WTC11 (cell line): ENCODE measurements around the gene HAGHL. TPM values are rescaled to one million over a fixed set of nuclear protein-coding genes. Genes with fewer than 3 reads are reported as not detected.

Source experiments
- ATAC-seq: fragments of 200-7000 bp; cut with Tn5 transposase; 2 replicates; pipeline ENCODE4 v1.10.0; 2021; ENCODE audit warnings: mild to moderate bottlenecking, moderate library complexity
- CTCF ChIA-PET: fragments of 300-600 bp; sonication (Branson Sonifier 250); formaldehyde crosslinking; loops from one replicate; lab custom pipeline; 2021; ENCODE audit warnings: antibody characterized with exemption; lab: Charles Lee
- POLR2A ChIA-PET: fragments of 350-600 bp; sonication (Branson Sonifier 250); formaldehyde crosslinking; loops from one replicate; lab custom pipeline; 2021; ENCODE audit warnings: antibody characterized with exemption; lab: Charles Lee
- DNase-seq: peaks from one replicate; pipeline ENCODE4 v3.0.0; 2021; ENCODE audit warnings: low spot score
- H3K27ac Mint-ChIP-seq: 2 replicates; pipeline ENCODE4 v1.8.0; 2021; ENCODE audit warnings: mixed read lengths
- H3K27me3 Mint-ChIP-seq: 2 replicates; pipeline ENCODE4 v1.8.0; 2021; ENCODE audit warnings: low read depth, mild to moderate bottlenecking, moderate library complexity, mixed read lengths
- H3K36me3 Mint-ChIP-seq: 2 replicates; pipeline ENCODE4 v1.8.0; 2021; ENCODE audit warnings: mixed read lengths
- H3K4me1 Mint-ChIP-seq: 2 replicates; pipeline ENCODE4 v1.8.0; 2022; ENCODE audit warnings: mixed read lengths
- H3K4me3 Mint-ChIP-seq: 2 replicates; pipeline ENCODE4 v1.8.0; 2021; ENCODE audit warnings: mild to moderate bottlenecking, moderate library complexity, mixed read lengths
- H3K9me3 Mint-ChIP-seq: 2 replicates; pipeline ENCODE4 v1.8.0; 2021; ENCODE audit warnings: mixed read lengths
- CDX4 ChIP-seq: fragments of 250-450 bp; sonication (Bioruptor Pico); IDR thresholded peaks from 2 replicates; pipeline ENCODE4 v1.9.0; 2021; ENCODE audit warnings: moderate library complexity, mild to moderate bottlenecking, inconsistent platforms, borderline replicate concordance
- CREB1 ChIP-seq: sonication (generic); formaldehyde crosslinking; IDR thresholded peaks from 2 replicates; pipeline ENCODE4 v1.8.0; 2023; ENCODE audit warnings: mild to moderate bottlenecking, missing genetic modification reagents
- E2F1 ChIP-seq: sonication (generic); formaldehyde crosslinking; IDR thresholded peaks from 2 replicates; pipeline ENCODE4 v1.8.0; 2022; ENCODE audit warnings: mild to moderate bottlenecking, missing genetic modification reagents
- FOXP1 ChIP-seq: sonication (generic); formaldehyde crosslinking; IDR thresholded peaks from 2 replicates; pipeline ENCODE4 v1.8.0; 2022; ENCODE audit warnings: missing genetic modification reagents, mild to moderate bottlenecking, moderate library complexity, borderline replicate concordance
- HMGXB4 ChIP-seq: sonication (generic); formaldehyde crosslinking; IDR thresholded peaks from 2 replicates; pipeline ENCODE4 v1.8.1; 2023; ENCODE audit warnings: mild to moderate bottlenecking, moderate library complexity, missing genetic modification reagents
- IRF2 ChIP-seq: sonication (generic); formaldehyde crosslinking; IDR thresholded peaks from 2 replicates; pipeline ENCODE4 v1.8.0; 2022; ENCODE audit warnings: low read depth, missing genetic modification reagents, borderline replicate concordance
- JUN ChIP-seq: sonication (generic); formaldehyde crosslinking; IDR thresholded peaks from 2 replicates; pipeline ENCODE4 v1.8.0; 2023; ENCODE audit warnings: mild to moderate bottlenecking, missing genetic modification reagents
- KAT7 ChIP-seq: sonication (generic); formaldehyde crosslinking; IDR thresholded peaks from 2 replicates; pipeline ENCODE4 v1.8.1; 2023; ENCODE audit warnings: missing genetic modification reagents, mild to moderate bottlenecking, borderline replicate concordance
- RELA ChIP-seq: sonication (generic); formaldehyde crosslinking; IDR thresholded peaks from 2 replicates; pipeline ENCODE4 v1.8.1; 2022; ENCODE audit warnings: missing genetic modification reagents, mild to moderate bottlenecking, borderline replicate concordance
- TP53 ChIP-seq: sonication (generic); formaldehyde crosslinking; IDR thresholded peaks from 2 replicates; pipeline ENCODE4 v1.8.1; 2023; ENCODE audit warnings: mild to moderate bottlenecking, missing genetic modification reagents
- ZBTB21 ChIP-seq: sonication (generic); formaldehyde crosslinking; IDR thresholded peaks from 2 replicates; pipeline ENCODE4 v1.8.1; 2023; ENCODE audit warnings: mild to moderate bottlenecking, missing genetic modification reagents, borderline replicate concordance
- ZBTB43 ChIP-seq: sonication (generic); formaldehyde crosslinking; IDR thresholded peaks from 2 replicates; pipeline ENCODE4 v1.8.1; 2023; ENCODE audit warnings: mild to moderate bottlenecking, missing genetic modification reagents
- ZNF263 ChIP-seq: sonication (generic); formaldehyde crosslinking; IDR thresholded peaks from 2 replicates; pipeline ENCODE4 v1.8.1; 2022; ENCODE audit warnings: low read depth, mild to moderate bottlenecking, moderate library complexity, missing genetic modification reagents
- ZNF416 ChIP-seq: fragments of 250-450 bp; sonication (Bioruptor Pico); IDR thresholded peaks from 2 replicates; pipeline ENCODE4 v1.9.0; 2021; ENCODE audit warnings: mild to moderate bottlenecking, inconsistent platforms
- total RNA-seq: library from RNA; stranded (reverse); gene quantifications from 3 replicates; pipeline ENCODE4 v1.2.3, GENCODE V29; 2021

Gene HAGHL
- total RNA-seq, 1 experiment from 2014 or later = 41.7 TPM

GRCh38 chr16:704552-705380, 22.1 kb upstream of the HAGHL start:
- TF ChIP-seq HMGXB4 (CRISPR knock-in tag) (peak; percentile 38; the same call in 1 of the 2 replicates), CREB1 (CRISPR knock-in tag) (no peak), JUN (CRISPR knock-in tag) (no peak), TP53 (no peak), CDX4 (CRISPR knock-in tag) (no peak), IRF2 (no peak), FOXP1 (CRISPR knock-in tag) (no peak), RELA (CRISPR knock-in tag) (0 out of 2 replicates have a peak, but pooled peaks have one; percentile 21), KAT7 (CRISPR knock-in tag) (no peak), ZNF416 (CRISPR knock-in tag) (no peak), ZBTB43 (CRISPR knock-in tag) (no peak), E2F1 (CRISPR knock-in tag) (no peak), ZBTB21 (CRISPR knock-in tag) (no peak)
- TF ChIP-seq, all 79 proteins: peak for 2
- DNase-seq (no peak), ATAC-seq (0 out of 2 replicates have a peak, but pooled peaks have one; percentile 2)
- ChIA-PET POLR2A (interaction anchor here (0.8 to 1.0 kb wide), 2 partner anchors 9 to 83 kb away, joined by 3 read pairs; partner anchors contain the start of gene RPUSD1), CTCF (interaction anchor here (1.3 to 4.5 kb wide), 4 partner anchors 8 to 81 kb away, joined by 5 to 25 read pairs (median 6); partner anchors contain the start of gene METRN)
- H3K36me3 Mint-ChIP-seq = no peaks in the 10 kb centered on the region
- peak overlapping the region; percentile 55 for H3K4me3 Mint-ChIP-seq
- H3K4me1 Mint-ChIP-seq = no peaks in the 10 kb centered on the region
- H3K27me3 Mint-ChIP-seq = peaks cover 85% of the 10 kb centered on the region
- no peak overlapping the region for H3K27ac Mint-ChIP-seq
- H3K9me3 Mint-ChIP-seq = no peaks in the 10 kb centered on the region

GRCh38 chr16:705431-706188, 21.3 kb upstream of the HAGHL start, which contains the start of gene FBXL16:
TSS of gene FBXL16 (minus strand) at chr16:705801. CDS start at chr16:697405, 8,396 bp downstream.
- Mint-ChIP-seq H3K9me3 (no peaks in the 10 kb centered on the region), H3K4me1 (no peaks in the 10 kb centered on the region), H3K27ac (no peak within 1 kb of the TSS), H3K36me3 (no peaks in the 10 kb centered on the region), H3K27me3 (peaks cover 79% of the 10 kb centered on the region), H3K4me3 (peak within 1 kb of the TSS; percentile 72)
- TF ChIP-seq ZNF263 (CRISPR knock-in tag) (0 out of 2 replicates have a peak, but pooled peaks have one; percentile 38), ZNF416 (CRISPR knock-in tag) (no peak)
- peak; percentile 11 for ATAC-seq
- ChIA-PET CTCF (interaction anchor here (1.3 to 4.5 kb wide), 4 partner anchors 10 to 80 kb away, joined by 5 to 25 read pairs (median 6); partner anchors contain the start of gene METRN), POLR2A (interaction anchor here (0.6 to 1.0 kb wide), 2 partner anchors 10 to 11 kb away, joined by 3 read pairs; no protein-coding TSS in a partner anchor)
- DNase-seq = no peak
